Body of pancreas (tissue), 4 donors: Measurements from ENCODE around the gene MINDY3. TPM values are rescaled to one million over a fixed set of nuclear protein-coding genes. Genes with fewer than 3 reads are reported as not detected.
A peak's percentile ranks its signal among the peaks of the same experiment; 100 is the strongest.

Experiments
- ATAC-seq: fragments of 150-250 bp; one replicate; pipeline ENCODE4 v1.9.1; 2016
- DNase-seq, 4 donors: peaks; one replicate each; pipeline ENCODE4 v3.0.0-alpha.2; 2019
- H3K27ac ChIP-seq, 4 donors: fragments of 200-600 bp; sonication (generic); 1 replicate in 3 of 4; 2 replicates in 1 of 4; pipeline versions ENCODE4 v1.5.1 to v1.6.1; 2016 to 2019; ENCODE audit warnings: mild to moderate bottlenecking in 1 of 4, mixed read lengths in 1 of 4, moderate library complexity in 1 of 4
- H3K27me3 ChIP-seq, 2 donors: fragments of 200-600 bp; sonication (generic); one replicate each; pipeline ENCODE4 v1.6.0; 2016; ENCODE audit warnings: mild to moderate bottlenecking in 1 of 2
- H3K36me3 ChIP-seq, 2 donors: fragments of 200-600 bp; sonication (generic); replicated peaks in 1 of 2; 2 replicates each; pipeline ENCODE4 v1.5.1; 2016; ENCODE audit warnings: low read depth in 2 of 2; ENCODE audit not compliant: insufficient read depth in 1 of 2
- H3K4me1 ChIP-seq: fragments of 200-600 bp; sonication (generic); one replicate; pipeline ENCODE4 v1.6.0; 2016
- H3K4me3 ChIP-seq, 2 donors: fragments of 200-600 bp; sonication (generic); 1 replicate in 1 of 2; 2 replicates in 1 of 2; pipeline ENCODE4 v1.5.1; 2016 to 2019
- H3K9me3 ChIP-seq, 3 donors: fragments of 200-600 bp; sonication (generic); 1 replicate in 2 of 3; 2 replicates in 1 of 3; pipeline ENCODE4 v1.5.1; 2016
- POLR2A ChIP-seq, 3 donors: fragments of 450-650 bp; IDR thresholded peaks; one replicate each; pipeline ENCODE4 v1.6.1; 2016; ENCODE audit warnings: antibody characterized with exemption in 3 of 3, mild to moderate bottlenecking in 2 of 3
- WGBS, 2 donors: methylation state at CpG; one replicate each; pipeline ENCODE4 v1.1.5; 2017; 5-methylcytosine and 5-hydroxymethylcytosine counted together
- intact Hi-C: fragments of 100-400 bp; cut with DNase I; formaldehyde crosslinking; loops from one replicate; pipeline ENCODE4 v1.15.1; 2023
- total RNA-seq, 2 donors: library from RNA; depleted of rRNA; stranded (reverse); fragments of >200 nt; gene quantifications; one replicate each; pipeline ENCODE4 v1.1.0, GENCODE V29; 2016
- TF ChIP-seq, protein P1 (sequence below), 7 experiments: fragments of 450-650 bp in 4 of 7; fragments of 200-600 bp in 3 of 7; sonication (generic) in 3 of 7; IDR thresholded peaks; one replicate each; pipeline ENCODE4 v1.5.1; 2016 to 2019; ENCODE audit warnings: antibody characterized with exemption in 7 of 7

The MINDY3 gene
- total RNA-seq, 2 donors from 2014 or later: 15.6 to 22.1 TPM

DNA sequence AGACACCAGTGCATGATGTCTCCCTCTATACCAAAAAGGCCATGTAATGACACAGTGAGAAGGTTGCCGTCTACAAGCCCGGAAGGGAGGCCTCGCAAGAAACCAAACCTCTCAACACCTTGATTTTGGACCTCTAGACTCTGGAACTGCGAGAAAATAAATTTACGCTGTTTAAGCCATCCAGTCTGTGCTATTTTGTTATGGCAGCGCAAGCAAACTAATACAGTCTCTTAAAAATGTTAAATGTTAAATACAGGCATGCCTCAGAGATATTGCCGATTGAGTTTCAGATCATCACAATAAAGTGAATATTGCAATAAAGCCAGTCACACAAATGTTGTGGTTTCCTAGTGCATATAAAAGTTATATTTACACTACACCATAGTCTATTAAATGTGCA, 5.0 kb upstream of the MINDY3 start:
- ATAC-seq (no peak), DNase-seq (no peak)
- TF ChIP-seq, protein P1, sequence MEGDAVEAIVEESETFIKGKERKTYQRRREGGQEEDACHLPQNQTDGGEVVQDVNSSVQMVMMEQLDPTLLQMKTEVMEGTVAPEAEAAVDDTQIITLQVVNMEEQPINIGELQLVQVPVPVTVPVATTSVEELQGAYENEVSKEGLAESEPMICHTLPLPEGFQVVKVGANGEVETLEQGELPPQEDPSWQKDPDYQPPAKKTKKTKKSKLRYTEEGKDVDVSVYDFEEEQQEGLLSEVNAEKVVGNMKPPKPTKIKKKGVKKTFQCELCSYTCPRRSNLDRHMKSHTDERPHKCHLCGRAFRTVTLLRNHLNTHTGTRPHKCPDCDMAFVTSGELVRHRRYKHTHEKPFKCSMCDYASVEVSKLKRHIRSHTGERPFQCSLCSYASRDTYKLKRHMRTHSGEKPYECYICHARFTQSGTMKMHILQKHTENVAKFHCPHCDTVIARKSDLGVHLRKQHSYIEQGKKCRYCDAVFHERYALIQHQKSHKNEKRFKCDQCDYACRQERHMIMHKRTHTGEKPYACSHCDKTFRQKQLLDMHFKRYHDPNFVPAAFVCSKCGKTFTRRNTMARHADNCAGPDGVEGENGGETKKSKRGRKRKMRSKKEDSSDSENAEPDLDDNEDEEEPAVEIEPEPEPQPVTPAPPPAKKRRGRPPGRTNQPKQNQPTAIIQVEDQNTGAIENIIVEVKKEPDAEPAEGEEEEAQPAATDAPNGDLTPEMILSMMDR (IDR thresholded peaks at IDR 0.05): no peak
- TF ChIP-seq POLR2A (IDR thresholded peaks at IDR 0.05): no peak
- intact Hi-C loops: no loop called here
- no peaks in the 10 kb centered on the region for H3K27me3 ChIP-seq
- H3K4me1 ChIP-seq: peaks cover 5% of the 10 kb centered on the region
- H3K9me3 ChIP-seq: peaks cover 0 to 4% (median 0%) of the 10 kb centered on the region in 3 donors
- H3K27ac ChIP-seq: no peak overlapping the region
- WGBS, 2 donors: 84 to 87% methylated on average over 7 of the region's 7 CpGs
- no peak overlapping the region for H3K4me3 ChIP-seq
- H3K36me3 ChIP-seq: peaks cover 0 to 3% of the 10 kb centered on the region in 2 donors

DNA sequence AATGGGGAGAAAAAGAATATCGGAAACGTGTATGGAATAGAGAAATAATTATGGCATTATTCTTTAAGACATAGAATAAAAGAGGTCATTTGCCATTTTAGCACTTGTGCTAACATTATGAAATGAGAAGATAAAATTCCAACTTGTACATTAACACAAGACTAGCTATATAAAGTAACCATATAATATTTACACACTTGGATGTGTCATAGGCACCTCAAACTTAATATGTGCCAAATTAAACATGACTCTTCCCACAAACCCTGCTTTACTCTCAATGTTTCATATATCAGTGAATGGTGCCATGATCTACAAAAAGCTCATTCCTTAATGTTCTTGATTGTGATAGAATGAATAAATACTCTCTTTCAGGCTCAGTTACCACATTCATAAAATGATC, 4.1 kb upstream of the MINDY3 start:
- no peak overlapping the region for H3K27ac ChIP-seq
- 59 to 74% methylated on average over 2 of the region's 2 CpGs for WGBS, 2 donors
- ATAC-seq: no peak
- no peak overlapping the region for H3K4me3 ChIP-seq
- H3K36me3 ChIP-seq: peaks cover 0 to 3% of the 10 kb centered on the region in 2 donors
- no peak for TF ChIP-seq POLR2A (IDR thresholded peaks at IDR 0.05)
- TF ChIP-seq, protein P1 (IDR thresholded peaks at IDR 0.05): no peak
- intact Hi-C loops: no loop called here
- no peak for DNase-seq
- H3K4me1 ChIP-seq: peaks cover 7% of the 10 kb centered on the region
- peaks cover 0 to 4% (median 0%) of the 10 kb centered on the region in 3 donors for H3K9me3 ChIP-seq
- no peaks in the 10 kb centered on the region for H3K27me3 ChIP-seq

DNA sequence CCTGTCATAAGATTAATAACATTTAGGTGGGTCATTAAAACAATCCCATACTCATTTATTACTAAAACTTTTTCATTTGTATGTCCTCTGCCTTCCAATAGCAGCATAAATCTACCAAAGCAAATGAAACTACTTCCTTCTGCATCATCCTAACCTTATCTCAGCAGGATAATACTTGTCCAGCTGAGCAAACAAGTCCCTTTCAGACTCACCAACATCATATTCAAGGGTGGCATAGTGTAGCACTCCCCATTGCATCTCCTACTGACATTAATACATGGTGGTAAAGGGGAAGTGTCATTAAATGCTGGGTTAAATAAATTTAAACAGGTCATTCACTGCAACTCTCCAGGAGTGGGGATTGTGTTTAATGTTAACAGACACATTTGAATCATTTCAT, 3.4 kb upstream of the MINDY3 start:
- Histone ChIP-seq H3K36me3 (peaks cover 0 to 3% of the 10 kb centered on the region in 2 donors), H3K4me3 (no peak overlapping the region), H3K27ac (no peak overlapping the region), H3K9me3 (peaks cover 0 to 4% (median 0%) of the 10 kb centered on the region in 3 donors), H3K4me1 (peaks cover 14% of the 10 kb centered on the region), H3K27me3 (no peaks in the 10 kb centered on the region)
- DNase-seq (no peak), ATAC-seq (no peak)
- intact Hi-C loops: no loop called here
- TF ChIP-seq, protein P1 (IDR thresholded peaks at IDR 0.05): no peak
- no peak for TF ChIP-seq POLR2A (IDR thresholded peaks at IDR 0.05)

DNA sequence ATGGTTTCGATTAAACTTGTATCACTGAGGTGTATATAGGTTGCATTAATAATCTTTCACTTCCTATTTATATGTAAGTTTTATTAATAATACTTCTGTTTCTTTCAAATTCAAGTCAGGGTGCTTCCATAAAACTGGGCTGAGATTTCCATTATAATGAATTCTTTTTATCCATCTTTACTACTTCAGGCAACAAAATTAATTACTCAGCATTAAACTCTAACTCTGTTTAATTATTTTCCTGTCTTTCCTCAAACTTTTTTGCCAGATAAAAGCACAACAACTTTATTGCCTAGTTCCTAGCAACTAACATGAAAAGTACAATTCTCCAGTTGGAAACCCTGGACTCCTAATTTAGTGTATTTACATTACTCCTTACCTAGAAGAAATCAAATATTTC, 3.0 kb upstream of the MINDY3 start:
- WGBS, 2 donors: 84 to 86% methylated on average over 1 of the region's 1 CpG
- Histone ChIP-seq H3K27ac (no peak overlapping the region), H3K4me1 (peaks cover 18% of the 10 kb centered on the region), H3K4me3 (no peak overlapping the region), H3K9me3 (peaks cover 0 to 4% (median 0%) of the 10 kb centered on the region in 3 donors), H3K36me3 (peaks cover 0 to 3% of the 10 kb centered on the region in 2 donors), H3K27me3 (no peaks in the 10 kb centered on the region)
- ATAC-seq (no peak), DNase-seq (no peak)
- TF ChIP-seq, protein P1 (IDR thresholded peaks at IDR 0.05): no peak
- no peak for TF ChIP-seq POLR2A (IDR thresholded peaks at IDR 0.05)
- intact Hi-C loops: no loop called here

DNA sequence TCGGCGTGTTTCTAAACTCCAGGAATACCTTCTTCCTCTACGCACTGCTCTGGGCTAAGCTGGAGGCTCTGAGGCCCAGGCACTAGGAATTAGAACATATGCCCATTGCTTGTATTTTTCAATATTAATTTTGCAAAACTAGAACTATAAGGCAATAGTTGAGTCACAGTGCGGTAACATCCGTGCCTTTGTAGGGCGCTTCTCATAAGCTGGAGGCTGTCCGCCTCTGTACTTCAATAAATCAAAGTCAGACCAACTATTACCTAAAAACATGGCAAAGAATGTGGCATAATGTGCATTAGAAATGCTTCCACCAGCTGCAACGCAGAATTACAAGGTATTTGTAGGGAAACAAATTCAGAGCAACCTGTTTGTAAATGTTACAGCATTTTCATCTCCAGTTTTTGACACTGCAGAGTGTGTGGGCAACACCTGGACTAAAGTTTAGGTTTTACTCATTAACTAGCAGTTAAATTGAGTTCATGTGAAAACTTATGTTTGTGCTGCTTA, 440 bp upstream of the MINDY3 start:
- DNase-seq: no peak
- peaks cover 24% of the 10 kb centered on the region for H3K4me1 ChIP-seq
- H3K4me3 ChIP-seq: peak overlapping the region; percentile 67 to 89
- peak; percentile 13 for ATAC-seq
- intact Hi-C loops: no loop called here
- WGBS, 2 donors: 43 to 51% methylated on average over 8 of the region's 8 CpGs
- peaks cover 0 to 3% of the 10 kb centered on the region in 2 donors for H3K36me3 ChIP-seq
- TF ChIP-seq POLR2A (IDR thresholded peaks at IDR 0.05): no peak
- TF ChIP-seq, protein P1 (IDR thresholded peaks at IDR 0.05): no peak
- H3K9me3 ChIP-seq: peaks cover 0 to 4% (median 0%) of the 10 kb centered on the region in 3 donors
- no peaks in the 10 kb centered on the region for H3K27me3 ChIP-seq
- H3K27ac ChIP-seq: peak overlapping the region; percentile 12 to 79 (median 54)
